ENCODE data around the gene MTPN.
A peak's percentile ranks its signal among the peaks of the same experiment; 100 is the strongest.

MTPN gene

DNA sequence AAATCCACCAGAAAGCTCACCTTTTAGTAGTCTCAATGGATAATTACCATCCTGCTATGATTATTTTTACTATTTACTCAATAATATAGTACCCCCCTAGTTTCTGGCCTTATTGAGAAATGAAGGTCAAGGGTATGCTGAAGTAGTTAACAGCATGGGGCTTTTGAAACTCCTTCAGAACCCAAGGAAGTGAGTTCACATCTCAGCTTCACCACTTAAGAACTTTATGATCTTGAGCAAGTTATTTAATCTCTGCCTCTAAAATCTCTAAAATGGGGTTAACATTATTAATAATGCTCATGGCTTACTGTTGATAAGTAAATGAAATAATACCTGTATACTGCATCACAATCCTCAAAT, 5.8 kb downstream of the MTPN start:
- Histone ChIP-seq H3K36me3 (ENCODE audit: control insufficient read depth in 2 of 2, insufficient read depth in 2 of 2, low read length in 2 of 2) (peaks cover 0 to 3% of the 10 kb centered on the region in 2 donors), H3K4me1 (ENCODE audit: control insufficient read depth in 2 of 2, insufficient read depth in 2 of 2, low read length in 2 of 2) (peaks cover 6 to 9% of the 10 kb centered on the region in 2 donors), H3K27ac (ENCODE audit: low read depth in 2 of 2, low read length in 2 of 2) (peak overlapping the region in 1 of 2 donors; percentile 0), H3K9me3 (ENCODE audit: control insufficient read depth in 2 of 2, low read length in 2 of 2) (no peaks in the 10 kb centered on the region), H3K9ac (ENCODE audit: low read depth in 1 of 2, low read length in 2 of 2) (no peak overlapping the region), H3K4me3 (ENCODE audit: low read length in 2 of 2) (no peak overlapping the region), H3K27me3 (ENCODE audit: control insufficient read depth in 2 of 2, insufficient read depth in 2 of 2, low read length in 2 of 2) (no peaks in the 10 kb centered on the region)

- no peaks in the 10 kb centered on the region for H3K27me3 ChIP-seq (ENCODE audit: control insufficient read depth in 2 of 2, insufficient read depth in 2 of 2, low read length in 2 of 2)
- H3K4me1 ChIP-seq (ENCODE audit: control insufficient read depth in 2 of 2, insufficient read depth in 2 of 2, low read length in 2 of 2), result peaks cover 3 to 6% of the 10 kb centered on the region in 2 donors
- no peak overlapping the region for H3K9ac ChIP-seq (ENCODE audit: low read depth in 1 of 2, low read length in 2 of 2)
- H3K36me3 ChIP-seq (ENCODE audit: control insufficient read depth in 2 of 2, insufficient read depth in 2 of 2, low read length in 2 of 2), result peaks cover 0 to 3% of the 10 kb centered on the region in 2 donors
- peak overlapping the region in 1 of 2 donors; percentile 0 for H3K27ac ChIP-seq (ENCODE audit: low read depth in 2 of 2, low read length in 2 of 2)
- H3K4me3 ChIP-seq (ENCODE audit: low read length in 2 of 2), result no peak overlapping the region
- no peaks in the 10 kb centered on the region for H3K9me3 ChIP-seq (ENCODE audit: control insufficient read depth in 2 of 2, low read length in 2 of 2)
Measured at GRCh38 chr7:135970682-135971365, 6.3 kb downstream of the MTPN start.

DNA sequence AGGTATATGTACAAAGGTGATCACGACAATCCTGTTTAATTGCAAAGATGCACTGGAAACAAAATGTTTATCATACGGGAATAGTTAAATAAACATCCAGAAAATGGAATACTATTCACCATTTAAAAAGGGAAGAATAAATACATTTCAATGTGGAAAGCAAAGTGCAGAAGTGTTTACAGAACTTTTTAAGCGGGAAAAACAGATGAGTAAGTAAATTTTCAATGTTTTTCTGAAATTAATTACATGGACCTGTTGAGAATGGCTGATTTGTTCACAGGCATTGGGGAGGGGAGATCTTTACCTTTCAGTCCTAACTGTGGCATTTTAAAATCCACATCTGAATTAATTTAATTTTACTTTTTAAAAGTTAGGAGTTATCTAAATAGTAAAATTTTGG, 7.1 kb downstream of the MTPN start:
- H3K4me3 ChIP-seq (ENCODE audit: low read length in 2 of 2), result no peak overlapping the region
- peaks cover 3 to 6% of the 10 kb centered on the region in 2 donors for H3K4me1 ChIP-seq (ENCODE audit: control insufficient read depth in 2 of 2, insufficient read depth in 2 of 2, low read length in 2 of 2)
- H3K9me3 ChIP-seq (ENCODE audit: control insufficient read depth in 2 of 2, low read length in 2 of 2), result no peaks in the 10 kb centered on the region
- no peak overlapping the region for H3K9ac ChIP-seq (ENCODE audit: low read depth in 1 of 2, low read length in 2 of 2)
- H3K27ac ChIP-seq (ENCODE audit: low read depth in 2 of 2, low read length in 2 of 2), result no peak overlapping the region
- H3K36me3 ChIP-seq (ENCODE audit: control insufficient read depth in 2 of 2, insufficient read depth in 2 of 2, low read length in 2 of 2), result peaks cover 0 to 3% of the 10 kb centered on the region in 2 donors
- H3K27me3 ChIP-seq (ENCODE audit: control insufficient read depth in 2 of 2, insufficient read depth in 2 of 2, low read length in 2 of 2), result no peaks in the 10 kb centered on the region

DNA sequence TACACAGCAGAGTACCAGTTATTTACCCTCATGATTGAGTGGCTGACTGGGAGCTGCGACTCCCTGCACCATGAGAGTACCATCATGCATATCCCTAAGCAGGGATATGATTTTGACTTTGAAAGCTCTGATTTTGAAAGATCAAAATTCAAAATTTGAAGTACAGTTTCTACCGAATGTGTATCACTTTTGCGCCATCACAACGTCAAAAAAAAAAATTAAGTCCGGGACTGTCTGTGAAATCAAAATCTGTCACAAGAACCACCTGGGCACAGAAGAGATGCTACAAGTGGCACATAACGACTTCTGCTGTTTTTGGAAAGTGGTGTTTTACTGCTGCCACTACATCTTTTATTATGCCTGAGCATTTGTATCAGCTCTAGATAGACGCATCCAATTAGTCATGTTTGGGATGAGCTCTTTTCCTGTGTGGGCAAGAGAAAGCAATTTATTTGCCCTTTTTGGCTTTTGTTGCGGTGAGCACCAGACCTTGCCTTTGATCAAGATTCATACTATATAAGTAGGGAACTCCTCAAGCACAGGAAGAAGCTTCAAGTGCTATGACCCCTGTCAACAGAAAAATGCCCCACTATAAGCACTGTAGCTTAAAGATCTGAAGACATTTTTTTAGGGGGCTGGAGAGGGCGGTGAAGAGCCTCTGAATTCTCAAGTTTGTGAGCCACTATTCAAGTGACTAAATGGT, 10.7 kb downstream of the MTPN start:
- Histone ChIP-seq H3K27ac (ENCODE audit: low read depth in 2 of 2, low read length in 2 of 2) (no peak overlapping the region), H3K4me3 (ENCODE audit: low read length in 2 of 2) (no peak overlapping the region), H3K36me3 (ENCODE audit: control insufficient read depth in 2 of 2, insufficient read depth in 2 of 2, low read length in 2 of 2) (no peaks in the 10 kb centered on the region), H3K4me1 (ENCODE audit: control insufficient read depth in 2 of 2, insufficient read depth in 2 of 2, low read length in 2 of 2) (peaks cover 0 to 3% of the 10 kb centered on the region in 2 donors), H3K9me3 (ENCODE audit: control insufficient read depth in 2 of 2, low read length in 2 of 2) (no peaks in the 10 kb centered on the region), H3K27me3 (ENCODE audit: control insufficient read depth in 2 of 2, insufficient read depth in 2 of 2, low read length in 2 of 2) (no peaks in the 10 kb centered on the region), H3K9ac (ENCODE audit: low read depth in 1 of 2, low read length in 2 of 2) (no peak overlapping the region)

DNA sequence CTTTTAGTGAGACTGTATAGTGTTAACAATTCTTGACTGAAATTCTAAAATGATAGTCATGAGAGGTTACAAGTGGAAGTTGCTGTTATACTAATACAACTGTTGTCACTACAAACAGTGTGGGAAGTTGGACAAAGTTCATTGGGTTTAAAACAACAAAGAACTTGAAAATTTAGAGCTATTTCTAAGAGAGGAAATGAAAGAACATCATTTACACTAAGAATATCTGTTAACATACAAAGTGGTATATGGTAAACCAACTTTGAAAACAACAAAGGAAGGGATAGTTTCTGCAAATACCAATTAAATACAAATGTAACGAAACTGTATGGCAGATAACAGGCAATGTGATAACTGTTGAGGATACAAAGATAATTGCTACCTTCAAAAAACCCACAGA, 11.6 kb downstream of the MTPN start:
- H3K27me3 ChIP-seq (ENCODE audit: control insufficient read depth in 2 of 2, insufficient read depth in 2 of 2, low read length in 2 of 2), result no peaks in the 10 kb centered on the region
- H3K4me3 ChIP-seq (ENCODE audit: low read length in 2 of 2), result no peak overlapping the region
- H3K4me1 ChIP-seq (ENCODE audit: control insufficient read depth in 2 of 2, insufficient read depth in 2 of 2, low read length in 2 of 2), result peaks cover 0 to 3% of the 10 kb centered on the region in 2 donors
- H3K27ac ChIP-seq (ENCODE audit: low read depth in 2 of 2, low read length in 2 of 2), result no peak overlapping the region
- H3K9ac ChIP-seq (ENCODE audit: low read depth in 1 of 2, low read length in 2 of 2), result no peak overlapping the region
- H3K36me3 ChIP-seq (ENCODE audit: control insufficient read depth in 2 of 2, insufficient read depth in 2 of 2, low read length in 2 of 2), result no peaks in the 10 kb centered on the region
- H3K9me3 ChIP-seq (ENCODE audit: control insufficient read depth in 2 of 2, low read length in 2 of 2), result no peaks in the 10 kb centered on the region

GRCh38 chr7:135964791-135965190, 12.4 kb downstream of the MTPN start:
- H3K27ac ChIP-seq (ENCODE audit: low read depth in 2 of 2, low read length in 2 of 2), result no peak overlapping the region
- H3K27me3 ChIP-seq (ENCODE audit: control insufficient read depth in 2 of 2, insufficient read depth in 2 of 2, low read length in 2 of 2), result no peaks in the 10 kb centered on the region
- no peaks in the 10 kb centered on the region for H3K36me3 ChIP-seq (ENCODE audit: control insufficient read depth in 2 of 2, insufficient read depth in 2 of 2, low read length in 2 of 2)
- H3K4me1 ChIP-seq (ENCODE audit: control insufficient read depth in 2 of 2, insufficient read depth in 2 of 2, low read length in 2 of 2), result peaks cover 0 to 3% of the 10 kb centered on the region in 2 donors
- H3K9me3 ChIP-seq (ENCODE audit: control insufficient read depth in 2 of 2, low read length in 2 of 2), result no peaks in the 10 kb centered on the region
- no peak overlapping the region for H3K4me3 ChIP-seq (ENCODE audit: low read length in 2 of 2)
- H3K9ac ChIP-seq (ENCODE audit: low read depth in 1 of 2, low read length in 2 of 2), result no peak overlapping the region

- H3K4me3 ChIP-seq (ENCODE audit: low read length in 2 of 2), result no peak overlapping the region
- no peaks in the 10 kb centered on the region for H3K36me3 ChIP-seq (ENCODE audit: control insufficient read depth in 2 of 2, insufficient read depth in 2 of 2, low read length in 2 of 2)
- H3K9me3 ChIP-seq (ENCODE audit: control insufficient read depth in 2 of 2, low read length in 2 of 2), result no peaks in the 10 kb centered on the region
- no peak overlapping the region for H3K27ac ChIP-seq (ENCODE audit: low read depth in 2 of 2, low read length in 2 of 2)
- peaks cover 0 to 3% of the 10 kb centered on the region in 2 donors for H3K4me1 ChIP-seq (ENCODE audit: control insufficient read depth in 2 of 2, insufficient read depth in 2 of 2, low read length in 2 of 2)
- H3K27me3 ChIP-seq (ENCODE audit: control insufficient read depth in 2 of 2, insufficient read depth in 2 of 2, low read length in 2 of 2), result no peaks in the 10 kb centered on the region
- no peak overlapping the region for H3K9ac ChIP-seq (ENCODE audit: low read depth in 1 of 2, low read length in 2 of 2)
Measured at GRCh38 chr7:135964274-135964673, 12.9 kb downstream of the MTPN start.

- H3K27me3 ChIP-seq (ENCODE audit: control insufficient read depth in 2 of 2, insufficient read depth in 2 of 2, low read length in 2 of 2), result no peaks in the 10 kb centered on the region
- peaks cover 0 to 3% of the 10 kb centered on the region in 2 donors for H3K4me1 ChIP-seq (ENCODE audit: control insufficient read depth in 2 of 2, insufficient read depth in 2 of 2, low read length in 2 of 2)
- no peaks in the 10 kb centered on the region for H3K9me3 ChIP-seq (ENCODE audit: control insufficient read depth in 2 of 2, low read length in 2 of 2)
- no peak overlapping the region for H3K27ac ChIP-seq (ENCODE audit: low read depth in 2 of 2, low read length in 2 of 2)
- no peaks in the 10 kb centered on the region for H3K36me3 ChIP-seq (ENCODE audit: control insufficient read depth in 2 of 2, insufficient read depth in 2 of 2, low read length in 2 of 2)
- no peak overlapping the region for H3K4me3 ChIP-seq (ENCODE audit: low read length in 2 of 2)
- H3K9ac ChIP-seq (ENCODE audit: low read depth in 1 of 2, low read length in 2 of 2), result no peak overlapping the region
Measured at GRCh38 chr7:135962802-135963201, 14.4 kb downstream of the MTPN start.

GRCh38 chr7:135960709-135961451, 16.3 kb downstream of the MTPN start:
- Histone ChIP-seq H3K4me1 (ENCODE audit: control insufficient read depth in 2 of 2, insufficient read depth in 2 of 2, low read length in 2 of 2) (no peaks in the 10 kb centered on the region), H3K27ac (ENCODE audit: low read depth in 2 of 2, low read length in 2 of 2) (no peak overlapping the region), H3K9me3 (ENCODE audit: control insufficient read depth in 2 of 2, low read length in 2 of 2) (no peaks in the 10 kb centered on the region), H3K27me3 (ENCODE audit: control insufficient read depth in 2 of 2, insufficient read depth in 2 of 2, low read length in 2 of 2) (no peaks in the 10 kb centered on the region), H3K4me3 (ENCODE audit: low read length in 2 of 2) (no peak overlapping the region), H3K9ac (ENCODE audit: low read depth in 1 of 2, low read length in 2 of 2) (no peak overlapping the region), H3K36me3 (ENCODE audit: control insufficient read depth in 2 of 2, insufficient read depth in 2 of 2, low read length in 2 of 2) (no peaks in the 10 kb centered on the region)
